IMR-90 (cell line): ENCODE measurements around the gene KRT3. TPM values are rescaled to one million over a fixed set of nuclear protein-coding genes. Genes with fewer than 3 reads are reported as not detected.

Source experiments
- ATAC-seq: fragments of 200-7000 bp; cut with Tn5 transposase; 2 replicates; pipeline ENCODE4 v1.9.1; 2020; ENCODE audit warnings: low read depth, mild to moderate bottlenecking, moderate library complexity
- BruUV-seq: library from RNA; stranded (reverse); fragments of 400-500 nt; replicated peaks from 2 replicates; lab custom pipeline; 2021; lab: Mats Ljungman, UMichigan
- CTCF ChIA-PET: fragments of 300-600 bp; formaldehyde crosslinking; extraction: SDS; loops from one replicate; lab custom pipeline; 2021; ENCODE audit warnings: antibody characterized with exemption; lab: Yijun Ruan, JAX
- POLR2A ChIA-PET: fragments of 300-600 bp; sonication (Branson Sonifier 250); formaldehyde crosslinking; loops from one replicate; lab custom pipeline; 2022; ENCODE audit warnings: antibody characterized with exemption; ENCODE audit not compliant: unreplicated experiment; lab: Charles Lee
- DNase-seq: peaks from one replicate; pipeline ENCODE4 v3.0.0; 2013
- H2AFZ ChIP-seq: replicated peaks from 2 replicates; pipeline ENCODE3; 2013; ENCODE audit warnings: low read length, mild to moderate bottlenecking; ENCODE audit not compliant: poor library complexity
- H2AK5ac ChIP-seq: 2 replicates; pipeline ENCODE4 v1.6.1; 2013; ENCODE audit warnings: low read depth, low read length, inconsistent platforms
- H2AK9ac ChIP-seq: replicated peaks from 2 replicates; pipeline ENCODE3; 2013; ENCODE audit warnings: mild to moderate bottlenecking, low read depth, low read length, moderate library complexity; ENCODE audit not compliant: poor library complexity
- H2BK120ac ChIP-seq: 2 replicates; pipeline ENCODE4 v1.6.1; 2013; ENCODE audit warnings: low read depth, low read length, inconsistent platforms
- H2BK15ac ChIP-seq: 3 replicates; pipeline ENCODE4 v1.6.1; 2013; ENCODE audit warnings: low read depth, low read length, inconsistent platforms
- H2BK20ac ChIP-seq: 2 replicates; pipeline ENCODE4 v1.6.1; 2013; ENCODE audit warnings: low read depth, mild to moderate bottlenecking, inconsistent platforms, low read length, moderate library complexity
- H2BK5ac ChIP-seq: 2 replicates; pipeline ENCODE4 v1.6.1; 2013; ENCODE audit warnings: mild to moderate bottlenecking, low read depth, low read length, inconsistent platforms; ENCODE audit not compliant: poor library complexity, severe bottlenecking
- H3K14ac ChIP-seq: replicated peaks from 2 replicates; pipeline ENCODE4 v1.6.1; 2013; ENCODE audit warnings: low read depth, low read length, inconsistent platforms
- H3K18ac ChIP-seq: 2 replicates; pipeline ENCODE4 v1.6.1; 2013; ENCODE audit warnings: low read depth, low read length, control low read depth
- H3K23ac ChIP-seq: 2 replicates; pipeline ENCODE4 v1.6.1; 2013; ENCODE audit warnings: low read depth, low read length, inconsistent platforms
- H3K27ac ChIP-seq: 2 replicates; pipeline ENCODE4 v1.5.1; 2013; ENCODE audit warnings: mild to moderate bottlenecking, control low read depth, low read length; ENCODE audit not compliant: insufficient read depth
- H3K27me3 ChIP-seq: 2 replicates; pipeline ENCODE4 v1.6.1; 2013; ENCODE audit warnings: low read length; ENCODE audit not compliant: control insufficient read depth, insufficient read depth
- H3K36me3 ChIP-seq: 2 replicates; pipeline ENCODE4 v1.6.1; 2013; ENCODE audit warnings: low read length, mixed read lengths; ENCODE audit not compliant: control insufficient read depth, insufficient read depth
- H3K4ac ChIP-seq: 2 replicates; pipeline ENCODE4 v1.6.1; 2013; ENCODE audit warnings: low read depth, low read length, inconsistent platforms
- H3K4me1 ChIP-seq: 2 replicates; pipeline ENCODE4 v1.6.1; 2013; ENCODE audit warnings: low read length, mixed read lengths; ENCODE audit not compliant: control insufficient read depth, insufficient read depth
- H3K4me2 ChIP-seq: 2 replicates; pipeline ENCODE4 v1.6.1; 2013; ENCODE audit warnings: low read depth, mild to moderate bottlenecking, control low read depth, low read length, moderate library complexity
- H3K4me3 ChIP-seq: 2 replicates; pipeline ENCODE4 v1.5.1; 2013; ENCODE audit warnings: low read depth, mild to moderate bottlenecking, control low read depth, low read length, moderate library complexity; ENCODE audit not compliant: insufficient read depth
- H3K56ac ChIP-seq: 2 replicates; pipeline ENCODE4 v1.6.1; 2013; ENCODE audit warnings: low read length, inconsistent platforms; ENCODE audit not compliant: insufficient read depth; ENCODE audit errors: extremely low read depth
- H3K79me1 ChIP-seq, 2 experiments: 2 replicates each; pipeline ENCODE4 v1.6.1; 2013; ENCODE audit warnings: low read length in 2 of 2, inconsistent platforms in 1 of 2, low read depth in 1 of 2
- H3K9ac ChIP-seq: 2 replicates; pipeline ENCODE4 v1.6.1; 2013; ENCODE audit warnings: low read depth, low read length, control low read depth
- H3K9me1 ChIP-seq: 2 replicates; pipeline ENCODE4 v1.6.1; 2013; ENCODE audit warnings: low read length, inconsistent platforms; ENCODE audit not compliant: insufficient read depth
- H3K9me3 ChIP-seq: 2 replicates; pipeline ENCODE4 v1.6.1; 2013; ENCODE audit warnings: low read length; ENCODE audit not compliant: control insufficient read depth, insufficient read depth
- H4K20me1 ChIP-seq: 2 replicates; pipeline ENCODE4 v1.6.1; 2013; ENCODE audit warnings: low read length, inconsistent platforms; ENCODE audit not compliant: insufficient read depth
- H4K5ac ChIP-seq: 2 replicates; pipeline ENCODE4 v1.6.1; 2013; ENCODE audit warnings: mild to moderate bottlenecking, low read depth, low read length, control low read depth
- H4K8ac ChIP-seq, 2 experiments: 2 replicates each; pipeline ENCODE4 v1.6.1; 2013; ENCODE audit warnings: low read depth in 2 of 2, low read length in 2 of 2, control low read depth in 1 of 2, inconsistent platforms in 1 of 2
- H4K91ac ChIP-seq: 2 replicates; pipeline ENCODE4 v1.6.1; 2013; ENCODE audit warnings: low read depth, low read length, inconsistent platforms; ENCODE audit not compliant: insufficient read depth
- FOS ChIP-seq: fragments of 150-350 bp; IDR thresholded peaks from 2 replicates; pipeline ENCODE4 v1.6.1; 2016; ENCODE audit warnings: low read depth, low read length
- MAZ ChIP-seq: IDR thresholded peaks from 2 replicates; pipeline ENCODE4 v1.6.1; 2012; ENCODE audit warnings: low read depth, mild to moderate bottlenecking, low read length, improper control_type of control experiment, moderate library complexity, borderline replicate concordance
- RAD21 ChIP-seq: IDR thresholded peaks from 2 replicates; pipeline ENCODE4 v1.6.1; 2012; ENCODE audit warnings: low read length, improper control_type of control experiment
- SMC3 ChIP-seq: fragments of 150-350 bp; IDR thresholded peaks from 2 replicates; pipeline ENCODE4 v1.6.1; 2016; ENCODE audit warnings: low read depth, mild to moderate bottlenecking, antibody characterized with exemption, low read length, moderate library complexity
- WGBS, 2 experiments: methylation state at CpG; one replicate each; pipeline versions ENCODE4 v1.1.5 to v1.1.7; 2013; ENCODE audit warnings: missing lambda C conversion rate in 2 of 2; ENCODE audit not compliant: insufficient read length in 1 of 2; ENCODE audit errors: extremely low coverage in 2 of 2; 5-methylcytosine and 5-hydroxymethylcytosine counted together
- dilution Hi-C: fragments of 300-500 bp; cut with HindIII; formaldehyde crosslinking; loops from one replicate; pipeline ENCODE4 v1.14.3; 2018; ENCODE audit warnings: low sequenced_read_pairs; ENCODE audit not compliant: unreplicated experiment
- in situ Hi-C: fragments of 300-500 bp; cut with MboI; formaldehyde crosslinking; loops from 3 replicates; pipeline ENCODE4 v1.14.3; 2019; ENCODE audit warnings: low sequenced_read_pairs, inconsistent platforms, mixed read lengths
- intact Hi-C: fragments of 100-400 bp; cut with micrococcal nuclease; formaldehyde crosslinking; loops from 2 replicates; pipeline ENCODE4 v1.10.0; 2022
- polyA plus RNA-seq, 3 experiments: library from polyadenylated mRNA; depleted of rRNA; stranded (reverse); fragments of >200 nt; gene quantifications; 2 replicates each; pipeline ENCODE4 v1.2.3, GENCODE V29; 2012; ENCODE audit warnings: low replicate concordance in 1 of 3
- total RNA-seq: library from RNA; depleted of rRNA; stranded (reverse); fragments of >200 nt; gene quantifications from 2 replicates; pipeline ENCODE4 v1.2.3, GENCODE V29; 2012
- TF ChIP-seq, protein P1 (sequence below): fragments of 150-350 bp; IDR thresholded peaks from 2 replicates; pipeline ENCODE4 v1.6.1; 2017; ENCODE audit warnings: mild to moderate bottlenecking, antibody characterized with exemption, low read length, low read depth

Gene KRT3
- total and polyA plus RNA-seq, 2 of the 4 experiments (the other 2 are of a cell fraction), result not detected

DNA sequence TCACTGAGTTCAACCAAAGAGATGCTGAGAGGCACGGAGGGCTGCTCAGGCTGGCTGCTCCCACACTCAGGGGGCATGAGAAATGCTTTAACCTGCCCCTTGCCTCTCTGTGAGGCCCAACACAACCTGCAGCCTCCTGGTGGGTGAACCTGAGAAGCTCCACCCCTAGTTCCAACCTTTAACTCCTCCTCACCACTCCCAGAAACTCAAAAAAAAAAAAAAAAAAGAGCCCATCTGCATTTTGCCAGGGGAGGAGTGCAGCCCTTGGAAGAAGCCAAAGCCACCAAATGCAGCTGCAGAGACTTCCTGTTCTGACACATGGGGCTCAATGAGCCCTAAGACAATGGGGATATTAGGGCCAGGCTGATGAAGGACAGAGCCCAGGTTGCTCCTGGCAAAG, 9.1 kb upstream of the KRT3 start:
- Histone ChIP-seq H4K5ac (no peak overlapping the region), H2BK120ac (no peak overlapping the region), H3K27ac (no peak overlapping the region), H3K9me1 (no peaks in the 10 kb centered on the region), H4K20me1 (no peaks in the 10 kb centered on the region), H2BK15ac (no peak overlapping the region), H3K4me2 (no peak overlapping the region), H2BK5ac (no peak overlapping the region), H3K18ac (no peak overlapping the region), H2AK5ac (no peak overlapping the region), H4K8ac (no peak overlapping the region), H2AFZ (no peak overlapping the region), H3K56ac (no peak overlapping the region), H3K23ac (no peak overlapping the region), H3K14ac (no peak overlapping the region), H3K4me1 (no peaks in the 10 kb centered on the region), H3K9ac (no peak overlapping the region), H3K4ac (no peak overlapping the region), H3K4me3 (no peak overlapping the region), H3K79me1 (no peaks in the 10 kb centered on the region), H3K36me3 (no peaks in the 10 kb centered on the region), H3K9me3 (no peaks in the 10 kb centered on the region), H2AK9ac (no peak overlapping the region), H3K27me3 (peaks cover 33% of the 10 kb centered on the region), H2BK20ac (no peak overlapping the region), H4K91ac (no peak overlapping the region)
- DNase-seq (no peak), ATAC-seq (no peak)
- dilution Hi-C loops (no loop called here), in situ Hi-C loops (no loop called here), intact Hi-C loops (no loop called here)
- TF ChIP-seq MAZ (no peak), SMC3 (no peak), RAD21 (no peak), FOS (no peak)
- TF ChIP-seq, protein P1, sequence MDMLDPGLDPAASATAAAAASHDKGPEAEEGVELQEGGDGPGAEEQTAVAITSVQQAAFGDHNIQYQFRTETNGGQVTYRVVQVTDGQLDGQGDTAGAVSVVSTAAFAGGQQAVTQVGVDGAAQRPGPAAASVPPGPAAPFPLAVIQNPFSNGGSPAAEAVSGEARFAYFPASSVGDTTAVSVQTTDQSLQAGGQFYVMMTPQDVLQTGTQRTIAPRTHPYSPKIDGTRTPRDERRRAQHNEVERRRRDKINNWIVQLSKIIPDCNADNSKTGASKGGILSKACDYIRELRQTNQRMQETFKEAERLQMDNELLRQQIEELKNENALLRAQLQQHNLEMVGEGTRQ, result no peak
- BruUV-seq, result no TSS peak
- ChIA-PET CTCF (interaction anchor here (1.0 kb wide), 1 partner anchor 60 kb away, joined by 4 read pairs; no protein-coding TSS in a partner anchor), POLR2A (no interaction called here)
- WGBS, 2 experiments, result no CpG with 5 or more reads among the region's 1 CpG
